GM19239 (cell line): ENCODE data around the gene HOXD9.

Experiments used
- DNase-seq: peaks from one replicate; pipeline ENCODE4 v3.0.0; 2011; ENCODE audit warnings: low spot score; ENCODE audit not compliant: insufficient read length
- FAIRE-seq: peaks from 2 replicates; lab custom pipeline; 2011; peaks lifted over from hg19 to GRCh38; lab: Jason Lieb, UNC

The HOXD9 gene

GRCh38 chr2:176122683-176123410, at the start of gene HOXD9:
Gene HOXD9, plus strand, starts transcription at chr2:176122719. Its CDS starts 50 bp downstream, at chr2:176122769.
- FAIRE-seq, result no peak
- DNase-seq, result no peak

- DNase-seq (no peak), FAIRE-seq (no peak)
Measured at GRCh38 chr2:176072951-176073904, 49.3 kb upstream of the HOXD9 start.

GRCh38 chr2:176074919-176075425, 47.5 kb upstream of the HOXD9 start:
- FAIRE-seq, result no peak
- DNase-seq, result no peak

GRCh38 chr2:176075481-176075880, 47.0 kb upstream of the HOXD9 start:
- DNase-seq (no peak), FAIRE-seq (no peak)

GRCh38 chr2:176076063-176076462, 46.5 kb upstream of the HOXD9 start:
- no peak for FAIRE-seq
- DNase-seq, result no peak

- DNase-seq (no peak), FAIRE-seq (no peak)
Measured at GRCh38 chr2:176076796-176077195, 45.7 kb upstream of the HOXD9 start.

GRCh38 chr2:176078541-176079284, 43.8 kb upstream of the HOXD9 start:
- FAIRE-seq (no peak), DNase-seq (no peak)

GRCh38 chr2:176079285-176079830, 43.2 kb upstream of the HOXD9 start:
- FAIRE-seq (no peak), DNase-seq (no peak)

GRCh38 chr2:176079831-176080539, 42.5 kb upstream of the HOXD9 start:
- no peak for FAIRE-seq
- DNase-seq, result peak; percentile 69

- FAIRE-seq, result no peak
Measured at GRCh38 chr2:176080540-176081375, 41.8 kb upstream of the HOXD9 start.

GRCh38 chr2:176081376-176081836, 41.1 kb upstream of the HOXD9 start:
- no peak for DNase-seq
- FAIRE-seq, result no peak

More at GRCh38 chr2:176080540-176081375, 41.8 kb upstream of the HOXD9 start:
- DNase-seq, result no peak

- DNase-seq (no peak), FAIRE-seq (no peak)
Measured at GRCh38 chr2:176081837-176082524, 40.5 kb upstream of the HOXD9 start.

- FAIRE-seq (no peak), DNase-seq (no peak)
Measured at GRCh38 chr2:176082525-176082823, 40.0 kb upstream of the HOXD9 start.

GRCh38 chr2:176082824-176083751, 39.4 kb upstream of the HOXD9 start:
- FAIRE-seq, result no peak
- no peak for DNase-seq

- DNase-seq (no peak), FAIRE-seq (no peak)
Measured at GRCh38 chr2:176083796-176084261, 38.7 kb upstream of the HOXD9 start, which contains the start of gene EVX2. Gene EVX2, minus strand, starts transcription at chr2:176083962. Its CDS starts 186 bp downstream, at chr2:176083776.

- FAIRE-seq (no peak), DNase-seq (no peak)
Measured at GRCh38 chr2:176084611-176085119, 37.9 kb upstream of the HOXD9 start.
